Measurements from ENCODE around the gene FBXO42.

FBXO42 gene

DNA sequence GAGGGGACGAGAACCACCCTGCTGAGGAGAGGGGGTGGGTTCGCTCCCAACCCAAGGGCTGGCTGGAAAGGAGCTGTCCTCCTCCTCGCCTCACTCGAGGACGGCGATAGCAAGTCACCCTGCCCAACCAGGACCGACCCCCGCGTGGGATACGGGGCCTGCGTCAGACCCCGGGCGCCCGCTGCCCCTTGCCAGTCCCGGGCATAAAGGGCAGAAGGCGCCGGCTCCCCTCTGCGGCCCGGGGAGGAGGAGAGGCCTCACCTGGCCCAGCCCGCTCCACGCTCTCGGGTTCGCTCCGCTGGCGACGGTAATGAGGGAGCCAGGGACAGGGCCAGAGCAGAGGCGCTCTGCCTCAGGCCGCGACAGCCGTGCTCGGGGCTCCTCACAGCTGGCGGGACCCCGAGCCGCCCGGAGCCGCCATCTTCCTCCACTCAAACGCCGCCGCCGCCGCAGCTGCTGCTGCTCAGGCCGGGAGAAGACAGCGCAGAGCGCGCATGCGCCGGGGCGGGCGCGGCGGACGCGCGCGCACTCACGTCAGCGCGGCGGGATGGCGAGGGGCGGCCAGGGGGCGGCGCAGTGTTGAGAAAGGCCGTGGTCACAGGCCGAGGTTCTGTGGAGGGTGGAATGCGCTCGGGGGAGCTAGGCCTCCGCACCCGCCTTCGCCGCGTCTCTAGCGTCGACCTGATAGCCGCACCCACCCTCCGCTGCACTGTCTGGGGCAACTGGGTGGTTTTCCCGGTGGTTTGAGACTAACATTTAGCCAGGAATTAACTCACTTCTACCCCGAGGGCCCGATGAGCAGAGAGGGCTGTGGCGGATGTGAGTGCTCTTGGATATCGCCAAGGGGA lies at the start of gene FBXO42:
TSS of gene FBXO42 (minus strand) at position 487 of the 848 bp plus-strand sequence. CDS start 37,062 bp downstream, outside the sequence.
- H3K4me3 ChIP-seq (replicated peaks; ENCODE audit: low read depth, low read length): peak within 1 kb of the TSS; percentile 83
- peak; percentile 62 for DNase-seq (ENCODE audit: extremely low read depth, low read depth)

GRCh38 chr1:16398371-16398953 lies 46.2 kb upstream of the FBXO42 start:
- TF ChIP-seq, protein P1, sequence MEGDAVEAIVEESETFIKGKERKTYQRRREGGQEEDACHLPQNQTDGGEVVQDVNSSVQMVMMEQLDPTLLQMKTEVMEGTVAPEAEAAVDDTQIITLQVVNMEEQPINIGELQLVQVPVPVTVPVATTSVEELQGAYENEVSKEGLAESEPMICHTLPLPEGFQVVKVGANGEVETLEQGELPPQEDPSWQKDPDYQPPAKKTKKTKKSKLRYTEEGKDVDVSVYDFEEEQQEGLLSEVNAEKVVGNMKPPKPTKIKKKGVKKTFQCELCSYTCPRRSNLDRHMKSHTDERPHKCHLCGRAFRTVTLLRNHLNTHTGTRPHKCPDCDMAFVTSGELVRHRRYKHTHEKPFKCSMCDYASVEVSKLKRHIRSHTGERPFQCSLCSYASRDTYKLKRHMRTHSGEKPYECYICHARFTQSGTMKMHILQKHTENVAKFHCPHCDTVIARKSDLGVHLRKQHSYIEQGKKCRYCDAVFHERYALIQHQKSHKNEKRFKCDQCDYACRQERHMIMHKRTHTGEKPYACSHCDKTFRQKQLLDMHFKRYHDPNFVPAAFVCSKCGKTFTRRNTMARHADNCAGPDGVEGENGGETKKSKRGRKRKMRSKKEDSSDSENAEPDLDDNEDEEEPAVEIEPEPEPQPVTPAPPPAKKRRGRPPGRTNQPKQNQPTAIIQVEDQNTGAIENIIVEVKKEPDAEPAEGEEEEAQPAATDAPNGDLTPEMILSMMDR (IDR thresholded peaks at IDR 0.05; ENCODE audit: low read depth, low read length, missing control alignments): no peak
- H3K4me3 ChIP-seq (replicated peaks; ENCODE audit: low read depth, low read length): no peak overlapping the region
- no peak for DNase-seq (ENCODE audit: extremely low read depth, low read depth)

More for the DNA sequence above, at the start of gene FBXO42:
- TF ChIP-seq, protein P1 (IDR thresholded peaks at IDR 0.05; ENCODE audit: low read depth, low read length, missing control alignments): peak; percentile 15

GRCh38 chr1:16397120-16397519 lies 44.8 kb upstream of the FBXO42 start:
- H3K4me3 ChIP-seq (replicated peaks; ENCODE audit: low read depth, low read length): no peak overlapping the region
- TF ChIP-seq, protein P1 (IDR thresholded peaks at IDR 0.05; ENCODE audit: low read depth, low read length, missing control alignments): no peak
- DNase-seq (ENCODE audit: extremely low read depth, low read depth): no peak

DNA sequence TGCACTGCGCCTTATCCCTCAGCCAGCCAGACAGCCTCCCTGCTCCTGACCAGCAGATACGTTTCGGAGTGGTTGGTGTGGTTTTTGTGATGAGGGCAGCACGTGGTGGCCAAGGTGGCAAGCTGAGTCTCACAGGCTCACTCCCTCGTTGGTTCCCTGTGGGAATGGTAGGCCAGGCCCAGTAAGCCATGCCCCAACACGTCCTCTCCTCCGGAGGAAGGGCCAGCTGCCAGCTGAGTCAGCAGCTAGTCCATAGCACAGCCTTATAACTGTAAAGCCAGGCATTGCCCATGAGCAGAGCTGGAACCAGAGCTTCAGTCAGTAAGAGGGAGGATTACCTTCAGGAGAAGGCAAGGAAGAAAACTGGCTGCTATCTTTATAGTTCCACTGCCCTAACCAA lies 44.3 kb upstream of the FBXO42 start:
- H3K4me3 ChIP-seq (replicated peaks; ENCODE audit: low read depth, low read length): no peak overlapping the region
- DNase-seq (ENCODE audit: extremely low read depth, low read depth): peak; percentile 50
- TF ChIP-seq, protein P1 (IDR thresholded peaks at IDR 0.05; ENCODE audit: low read depth, low read length, missing control alignments): no peak

GRCh38 chr1:16394977-16395376 lies 42.7 kb upstream of the FBXO42 start:
- TF ChIP-seq, protein P1 (IDR thresholded peaks at IDR 0.05; ENCODE audit: low read depth, low read length, missing control alignments): no peak
- DNase-seq (ENCODE audit: extremely low read depth, low read depth): no peak
- no peak overlapping the region for H3K4me3 ChIP-seq (replicated peaks; ENCODE audit: low read depth, low read length)

DNA sequence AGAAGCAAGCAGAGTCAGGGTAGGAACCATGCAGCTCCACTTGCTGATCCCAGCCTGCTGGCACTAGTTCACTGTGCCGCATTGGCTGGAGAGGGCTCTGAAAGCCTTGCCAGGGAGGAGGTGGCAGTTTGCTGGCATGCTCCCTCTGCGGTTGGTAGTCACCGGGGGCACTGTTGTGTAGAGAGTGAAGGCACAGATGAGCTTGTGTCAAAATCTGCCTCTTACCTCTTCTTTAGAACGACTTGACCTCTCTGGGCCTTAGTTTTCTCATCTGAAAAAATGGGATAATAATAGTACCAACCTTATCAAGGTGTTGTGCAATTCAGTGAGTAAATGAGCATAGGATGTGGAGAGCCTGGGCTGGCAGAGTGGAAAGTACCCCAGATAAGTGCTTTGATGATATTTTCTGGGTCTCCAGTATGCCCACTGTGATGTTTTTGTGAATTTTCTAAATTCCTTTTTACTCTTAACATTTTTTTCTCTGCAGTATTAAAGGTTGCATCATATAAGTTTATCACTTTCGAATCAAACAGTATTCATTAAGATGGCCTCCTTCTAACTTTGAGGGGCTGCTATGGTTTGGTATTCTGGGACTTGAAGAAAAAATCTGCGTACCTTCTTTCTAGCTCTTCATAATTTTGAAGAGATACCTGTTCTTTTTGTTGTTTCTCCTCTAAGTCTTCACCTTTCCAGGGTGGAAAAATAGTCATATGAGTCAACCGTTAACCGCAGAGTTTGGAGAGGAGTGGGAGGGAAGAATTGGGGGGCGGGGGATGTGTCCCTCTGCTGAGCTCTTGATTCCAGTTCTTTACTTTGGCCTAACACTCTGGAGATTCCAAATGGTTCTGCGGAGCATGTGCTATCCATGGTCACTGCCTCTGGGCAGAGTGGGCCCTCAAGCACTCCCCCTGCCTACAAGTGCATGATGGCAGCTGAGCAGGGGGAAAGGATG lies 41.6 kb upstream of the FBXO42 start:
- TF ChIP-seq, protein P1 (IDR thresholded peaks at IDR 0.05; ENCODE audit: low read depth, low read length, missing control alignments): no peak
- no peak overlapping the region for H3K4me3 ChIP-seq (replicated peaks; ENCODE audit: low read depth, low read length)
- DNase-seq (ENCODE audit: extremely low read depth, low read depth): no peak

All from HFF-Myc (cell line).